Stimulated activated memory B cell treated with anti-CD40 and anti-IgM and Interleukin-4, amounts not matched to agents 10 μg/mL and 1 μg/mL and 100 μg/mL, for 72 hours (primary cell): ENCODE data around the gene GRAMD1B.
"Not testable (repeated sequence)": the region's sequence is repeated elsewhere in the genome, so short reads cannot be mapped to it uniquely, and the experiment has no call there.

Source experiments
- ATAC-seq: fragments of 150-1000 bp; cut with Tn5 transposase; 2 replicates; pipeline ENCODE4 v1.10.0; 2021
- H3K27ac Mint-ChIP-seq: one replicate; pipeline ENCODE4 v1.8.0; 2022; ENCODE audit warnings: mild to moderate bottlenecking, mixed read lengths
- H3K27me3 Mint-ChIP-seq: one replicate; pipeline ENCODE4 v1.8.0; 2022; ENCODE audit warnings: mixed read lengths
- H3K36me3 Mint-ChIP-seq: one replicate; pipeline ENCODE4 v1.8.0; 2022; ENCODE audit warnings: mixed read lengths
- H3K4me1 Mint-ChIP-seq: one replicate; pipeline ENCODE4 v1.8.0; 2022; ENCODE audit warnings: mixed read lengths
- H3K4me3 Mint-ChIP-seq: one replicate; pipeline ENCODE4 v1.8.0; 2022; ENCODE audit warnings: mild to moderate bottlenecking, moderate library complexity, mixed read lengths
- H3K9me3 Mint-ChIP-seq: one replicate; pipeline ENCODE4 v1.8.0; 2022; ENCODE audit warnings: mixed read lengths

Gene GRAMD1B

GRCh38 chr11:123561431-123561800 is 131.3 kb downstream of the GRAMD1B start:
- Mint-ChIP-seq H3K27ac (no peak overlapping the region), H3K4me3 (no peak overlapping the region), H3K36me3 (no peaks in the 10 kb centered on the region), H3K4me1 (peaks cover 16% of the 10 kb centered on the region), H3K27me3 (peaks cover 29% of the 10 kb centered on the region), H3K9me3 (no peaks in the 10 kb centered on the region)
- no peak for ATAC-seq

- H3K36me3 Mint-ChIP-seq, result no peaks in the 10 kb centered on the region
- ATAC-seq, result no peak
- no peaks in the 10 kb centered on the region for H3K9me3 Mint-ChIP-seq
- H3K27me3 Mint-ChIP-seq, result peaks cover 29% of the 10 kb centered on the region
- peaks cover 16% of the 10 kb centered on the region for H3K4me1 Mint-ChIP-seq
- no peak overlapping the region for H3K27ac Mint-ChIP-seq
- H3K4me3 Mint-ChIP-seq, result no peak overlapping the region
These were observed 132.1 kb downstream of the GRAMD1B start for GRCh38 chr11:123562158-123562557.

- H3K36me3 Mint-ChIP-seq, result no peaks in the 10 kb centered on the region
- peaks cover 29% of the 10 kb centered on the region for H3K27me3 Mint-ChIP-seq
- no peak for ATAC-seq
- H3K9me3 Mint-ChIP-seq, result no peaks in the 10 kb centered on the region
- no peak overlapping the region for H3K27ac Mint-ChIP-seq
- H3K4me1 Mint-ChIP-seq, result peaks cover 16% of the 10 kb centered on the region
- H3K4me3 Mint-ChIP-seq, result no peak overlapping the region
These were observed 132.8 kb downstream of the GRAMD1B start for GRCh38 chr11:123562829-123563228.

GRCh38 chr11:123564221-123564620 is 134.2 kb downstream of the GRAMD1B start:
- H3K4me3 Mint-ChIP-seq, result no peak overlapping the region
- ATAC-seq, result no peak
- no peak overlapping the region for H3K27ac Mint-ChIP-seq
- H3K36me3 Mint-ChIP-seq, result no peaks in the 10 kb centered on the region
- H3K4me1 Mint-ChIP-seq, result peaks cover 16% of the 10 kb centered on the region
- H3K27me3 Mint-ChIP-seq, result peaks cover 29% of the 10 kb centered on the region
- no peaks in the 10 kb centered on the region for H3K9me3 Mint-ChIP-seq

GRCh38 chr11:123566852-123567251 is 136.8 kb downstream of the GRAMD1B start:
- no peak for ATAC-seq
- no peaks in the 10 kb centered on the region for H3K4me1 Mint-ChIP-seq
- H3K27me3 Mint-ChIP-seq, result peaks cover 9% of the 10 kb centered on the region
- H3K4me3 Mint-ChIP-seq, result no peak overlapping the region
- H3K27ac Mint-ChIP-seq, result no peak overlapping the region
- H3K36me3 Mint-ChIP-seq, result no peaks in the 10 kb centered on the region
- no peaks in the 10 kb centered on the region for H3K9me3 Mint-ChIP-seq

GRCh38 chr11:123567466-123567865 is 137.4 kb downstream of the GRAMD1B start:
- no peaks in the 10 kb centered on the region for H3K4me1 Mint-ChIP-seq
- no peaks in the 10 kb centered on the region for H3K9me3 Mint-ChIP-seq
- no peak overlapping the region for H3K27ac Mint-ChIP-seq
- H3K27me3 Mint-ChIP-seq, result peaks cover 9% of the 10 kb centered on the region
- H3K36me3 Mint-ChIP-seq, result no peaks in the 10 kb centered on the region
- no peak for ATAC-seq
- H3K4me3 Mint-ChIP-seq, result no peak overlapping the region

- Mint-ChIP-seq H3K9me3 (no peaks in the 10 kb centered on the region), H3K27me3 (peaks cover under 1% of the 10 kb centered on the region), H3K36me3 (no peaks in the 10 kb centered on the region), H3K4me3 (no peak overlapping the region), H3K27ac (no peak overlapping the region), H3K4me1 (no peaks in the 10 kb centered on the region)
- no peak for ATAC-seq
These were observed 138.3 kb downstream of the GRAMD1B start for GRCh38 chr11:123568367-123568870.

- ATAC-seq, result no peak
- H3K9me3 Mint-ChIP-seq, result no peaks in the 10 kb centered on the region
- no peaks in the 10 kb centered on the region for H3K27me3 Mint-ChIP-seq
- H3K4me3 Mint-ChIP-seq, result no peak overlapping the region
- no peak overlapping the region for H3K27ac Mint-ChIP-seq
- no peaks in the 10 kb centered on the region for H3K36me3 Mint-ChIP-seq
- H3K4me1 Mint-ChIP-seq, result no peaks in the 10 kb centered on the region
These were observed 139.3 kb downstream of the GRAMD1B start for GRCh38 chr11:123569393-123569792.

GRCh38 chr11:123570939-123571580 is 141.0 kb downstream of the GRAMD1B start:
- ATAC-seq, result no peak
- no peak overlapping the region for H3K27ac Mint-ChIP-seq
- H3K4me3 Mint-ChIP-seq, result no peak overlapping the region
- H3K4me1 Mint-ChIP-seq, result peaks cover 1% of the 10 kb centered on the region
- H3K36me3 Mint-ChIP-seq, result no peaks in the 10 kb centered on the region
- H3K27me3 Mint-ChIP-seq, result no peaks in the 10 kb centered on the region
- H3K9me3 Mint-ChIP-seq, result no peaks in the 10 kb centered on the region

- H3K27me3 Mint-ChIP-seq, H3K4me3 Mint-ChIP-seq: not testable (repeated sequence)
These were observed 142.7 kb downstream of the GRAMD1B start for GRCh38 chr11:123572791-123573190.

GRCh38 chr11:123573286-123573685 is 143.2 kb downstream of the GRAMD1B start:
- no peaks in the 10 kb centered on the region for H3K9me3 Mint-ChIP-seq

More at GRCh38 chr11:123572791-123573190, 142.7 kb downstream of the GRAMD1B start:
- not testable (repeated sequence) for H3K9me3 Mint-ChIP-seq, H3K27ac Mint-ChIP-seq, ATAC-seq, H3K36me3 Mint-ChIP-seq
- peaks cover 14% of the 10 kb centered on the region for H3K4me1 Mint-ChIP-seq

GRCh38 chr11:123575441-123575840 is 145.4 kb downstream of the GRAMD1B start:
- Mint-ChIP-seq H3K36me3 (no peaks in the 10 kb centered on the region), H3K9me3 (no peaks in the 10 kb centered on the region), H3K4me1 (peaks cover 17% of the 10 kb centered on the region), H3K27me3 (peaks cover 10% of the 10 kb centered on the region), H3K4me3 (no peak overlapping the region), H3K27ac (no peak overlapping the region)
- ATAC-seq, result no peak

More at GRCh38 chr11:123573286-123573685, 143.2 kb downstream of the GRAMD1B start:
- no peak for ATAC-seq
- H3K4me1 Mint-ChIP-seq, result peaks cover 14% of the 10 kb centered on the region
- no peaks in the 10 kb centered on the region for H3K36me3 Mint-ChIP-seq
- H3K27me3 Mint-ChIP-seq, result no peaks in the 10 kb centered on the region
- no peak overlapping the region for H3K4me3 Mint-ChIP-seq
- no peak overlapping the region for H3K27ac Mint-ChIP-seq

- Mint-ChIP-seq H3K4me1 (peaks cover 23% of the 10 kb centered on the region), H3K9me3 (no peaks in the 10 kb centered on the region), H3K36me3 (no peaks in the 10 kb centered on the region), H3K27me3 (peaks cover 16% of the 10 kb centered on the region), H3K4me3 (no peak overlapping the region), H3K27ac (no peak overlapping the region)
- no peak for ATAC-seq
These were observed 146.0 kb downstream of the GRAMD1B start for GRCh38 chr11:123576082-123576481.

- H3K4me3 Mint-ChIP-seq, result no peak overlapping the region
- H3K9me3 Mint-ChIP-seq, result no peaks in the 10 kb centered on the region
- H3K36me3 Mint-ChIP-seq, result no peaks in the 10 kb centered on the region
- peaks cover 23% of the 10 kb centered on the region for H3K4me1 Mint-ChIP-seq
- no peak overlapping the region for H3K27ac Mint-ChIP-seq
- ATAC-seq, result no peak
- H3K27me3 Mint-ChIP-seq, result peaks cover 21% of the 10 kb centered on the region
These were observed 146.4 kb downstream of the GRAMD1B start for GRCh38 chr11:123576501-123576900.

GRCh38 chr11:123577081-123577598 is 147.1 kb downstream of the GRAMD1B start:
- Mint-ChIP-seq H3K4me1 (peaks cover 23% of the 10 kb centered on the region), H3K27ac (no peak overlapping the region), H3K27me3 (peaks cover 25% of the 10 kb centered on the region), H3K4me3 (no peak overlapping the region), H3K36me3 (no peaks in the 10 kb centered on the region), H3K9me3 (no peaks in the 10 kb centered on the region)
- peak; percentile 58 for ATAC-seq

- H3K36me3 Mint-ChIP-seq, result no peaks in the 10 kb centered on the region
- peaks cover 3% of the 10 kb centered on the region for H3K9me3 Mint-ChIP-seq
- no peak overlapping the region for H3K27ac Mint-ChIP-seq
- H3K27me3 Mint-ChIP-seq, result peaks cover 25% of the 10 kb centered on the region
- ATAC-seq, result no peak
- H3K4me1 Mint-ChIP-seq, result peaks cover 23% of the 10 kb centered on the region
- no peak overlapping the region for H3K4me3 Mint-ChIP-seq
These were observed 148.9 kb downstream of the GRAMD1B start for GRCh38 chr11:123578778-123579481.
